HEK293T (cell line): ENCODE data around the gene GABRP.

Experiments used
- ARNT ChIP-seq: fragments of 450-650 bp; IDR thresholded peaks from 2 replicates; pipeline ENCODE4 v1.6.1; 2017; ENCODE audit warnings: mild to moderate bottlenecking
- BHLHE40 ChIP-seq: fragments of 450-650 bp; IDR thresholded peaks from 2 replicates; pipeline ENCODE4 v1.6.1; 2016; ENCODE audit warnings: mild to moderate bottlenecking, moderate library complexity, borderline replicate concordance
- CTBP1 ChIP-seq: fragments of 450-650 bp; IDR thresholded peaks from 2 replicates; pipeline ENCODE4 v1.6.1; 2016; ENCODE audit warnings: borderline replicate concordance
- FOXA1 ChIP-seq: fragments of 450-650 bp; IDR thresholded peaks from 2 replicates; pipeline ENCODE4 v1.6.1; 2016; ENCODE audit warnings: mild to moderate bottlenecking
- FOXK2 ChIP-seq: fragments of 450-650 bp; IDR thresholded peaks from 2 replicates; pipeline ENCODE4 v1.6.1; 2016; ENCODE audit warnings: mild to moderate bottlenecking
- FOXM1 ChIP-seq: fragments of 450-650 bp; IDR thresholded peaks from 2 replicates; pipeline ENCODE4 v1.6.1; 2017; ENCODE audit warnings: mild to moderate bottlenecking, borderline replicate concordance
- HDGF ChIP-seq: fragments of 450-650 bp; IDR thresholded peaks from 2 replicates; pipeline ENCODE4 v1.6.1; 2017; ENCODE audit warnings: antibody characterized with exemption, borderline replicate concordance
- L3MBTL2 ChIP-seq: fragments of 450-650 bp; conservative IDR thresholded peaks from 2 replicates; pipeline ENCODE4 v1.6.1; 2016; ENCODE audit warnings: mild to moderate bottlenecking
- LEF1 ChIP-seq: fragments of 450-650 bp; IDR thresholded peaks from 2 replicates; pipeline ENCODE4 v1.6.1; 2017; ENCODE audit warnings: mild to moderate bottlenecking, borderline replicate concordance
- NFRKB ChIP-seq: fragments of 450-650 bp; IDR thresholded peaks from 2 replicates; pipeline ENCODE4 v1.6.1; 2016; ENCODE audit warnings: mild to moderate bottlenecking, moderate library complexity
- PKNOX1 ChIP-seq: fragments of 450-650 bp; IDR thresholded peaks from 2 replicates; pipeline ENCODE4 v1.6.1; 2016
- SP1 ChIP-seq: fragments of 450-650 bp; IDR thresholded peaks from 2 replicates; pipeline ENCODE4 v1.6.1; 2017
- SUZ12 ChIP-seq: fragments of 450-650 bp; IDR thresholded peaks from 2 replicates; pipeline ENCODE4 v1.6.1; 2016; ENCODE audit warnings: mild to moderate bottlenecking
- TARDBP ChIP-seq: fragments of 450-650 bp; IDR thresholded peaks from 2 replicates; pipeline ENCODE4 v1.6.1; 2016

GRCh38 chr5:170782438-170782837 lies 1.1 kb upstream of the GABRP start:
- TF ChIP-seq SP1 (no peak), NFRKB (no peak), SUZ12 (no peak), PKNOX1 (no peak), L3MBTL2 (no peak), BHLHE40 (no peak), TARDBP (no peak), FOXM1 (no peak), FOXA1 (no peak), LEF1 (no peak), ARNT (no peak), CTBP1 (no peak), HDGF (no peak), FOXK2 (no peak)
